Immature natural killer cell (primary cell): ENCODE data around the gene B4GALT6. TPM values are rescaled to one million over a fixed set of nuclear protein-coding genes. Genes with fewer than 3 reads are reported as not detected.

ENCODE experiments used
- DNase-seq, 3 donors: peaks; one replicate each; pipeline ENCODE4 v3.0.0; 2022; ENCODE audit warnings: mixed read lengths in 1 of 3
- H3K27ac Mint-ChIP-seq, 6 donors: one replicate each; pipeline ENCODE4 v1.8.0; 2020; ENCODE audit warnings: mixed read lengths in 6 of 6, mild to moderate bottlenecking in 5 of 6, inconsistent platforms in 4 of 6, moderate library complexity in 3 of 6
- H3K27me3 Mint-ChIP-seq, 3 donors: one replicate each; pipeline ENCODE4 v1.8.0; 2020 to 2021; ENCODE audit warnings: low read depth in 3 of 3, mild to moderate bottlenecking in 3 of 3, mixed read lengths in 3 of 3, moderate library complexity in 3 of 3, inconsistent platforms in 1 of 3
- H3K36me3 Mint-ChIP-seq, 3 donors: one replicate each; pipeline ENCODE4 v1.8.0; 2020; ENCODE audit warnings: mixed read lengths in 3 of 3, inconsistent platforms in 2 of 3, mild to moderate bottlenecking in 2 of 3
- H3K4me1 Mint-ChIP-seq, 2 donors: one replicate each; pipeline ENCODE4 v1.8.0; 2020; ENCODE audit warnings: inconsistent platforms in 2 of 2, mild to moderate bottlenecking in 2 of 2, mixed read lengths in 2 of 2, moderate library complexity in 1 of 2
- H3K4me3 Mint-ChIP-seq, 5 donors: one replicate each; pipeline ENCODE4 v1.8.0; 2020; ENCODE audit warnings: mild to moderate bottlenecking in 5 of 5, mixed read lengths in 5 of 5, inconsistent platforms in 3 of 5, moderate library complexity in 3 of 5
- H3K9me3 Mint-ChIP-seq, 6 donors: one replicate each; pipeline ENCODE4 v1.8.0; 2020; ENCODE audit warnings: mild to moderate bottlenecking in 6 of 6, mixed read lengths in 6 of 6, inconsistent platforms in 4 of 6, moderate library complexity in 3 of 6
- polyA plus RNA-seq, 3 donors: library from polyadenylated mRNA; unstranded; fragments of 300-500 nt; fragmentation: Illumina TruSeq; gene quantifications; one replicate each; pipeline ENCODE4 v1.2.3, GENCODE V29; 2021

Gene B4GALT6
- polyA plus RNA-seq, 3 donors from 2014 or later, result 0.83 to 3.2 (median 1.5) TPM

DNA sequence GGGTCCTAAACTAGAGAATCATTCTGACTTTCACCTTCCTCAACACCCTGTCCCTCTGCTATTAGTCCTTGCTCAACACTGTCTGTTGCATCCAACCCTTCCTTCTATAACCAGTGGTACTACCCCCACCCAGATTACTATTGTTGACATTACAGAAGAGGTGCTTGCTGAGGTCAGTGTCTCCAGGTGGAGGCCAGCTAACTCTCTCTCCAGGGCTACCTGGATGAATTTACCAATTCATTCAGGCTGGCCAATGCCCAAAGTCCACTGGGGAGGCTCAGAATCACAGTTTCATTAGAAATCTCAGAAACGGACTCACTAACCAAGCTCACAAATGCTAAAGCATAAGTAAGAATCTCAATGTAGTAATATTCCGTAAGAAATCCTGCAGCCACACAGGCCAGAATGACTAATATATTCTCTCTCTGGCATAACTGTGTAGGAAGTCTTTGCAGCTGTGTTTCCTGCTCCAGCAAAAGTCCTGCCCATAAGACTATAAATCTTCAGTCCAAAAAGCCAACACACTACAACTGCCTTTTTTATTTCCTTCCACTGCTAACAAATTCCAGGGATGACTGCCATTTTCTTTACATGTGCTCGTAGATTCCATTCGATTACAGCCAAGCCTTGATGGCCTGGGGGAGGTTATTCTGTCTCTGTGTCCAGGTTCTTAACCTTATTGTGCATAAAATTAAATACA lies 102.7 kb downstream of the B4GALT6 start:
- no peak overlapping the region for H3K27ac Mint-ChIP-seq
- DNase-seq, result no peak
- no peaks in the 10 kb centered on the region for H3K36me3 Mint-ChIP-seq
- H3K4me1 Mint-ChIP-seq, result no peaks in the 10 kb centered on the region
- H3K9me3 Mint-ChIP-seq, result peaks cover 0 to 1% (median 0%) of the 10 kb centered on the region in 6 donors
- H3K4me3 Mint-ChIP-seq, result no peak overlapping the region
- peaks cover 0 to 1% (median 0%) of the 10 kb centered on the region in 3 donors for H3K27me3 Mint-ChIP-seq

DNA sequence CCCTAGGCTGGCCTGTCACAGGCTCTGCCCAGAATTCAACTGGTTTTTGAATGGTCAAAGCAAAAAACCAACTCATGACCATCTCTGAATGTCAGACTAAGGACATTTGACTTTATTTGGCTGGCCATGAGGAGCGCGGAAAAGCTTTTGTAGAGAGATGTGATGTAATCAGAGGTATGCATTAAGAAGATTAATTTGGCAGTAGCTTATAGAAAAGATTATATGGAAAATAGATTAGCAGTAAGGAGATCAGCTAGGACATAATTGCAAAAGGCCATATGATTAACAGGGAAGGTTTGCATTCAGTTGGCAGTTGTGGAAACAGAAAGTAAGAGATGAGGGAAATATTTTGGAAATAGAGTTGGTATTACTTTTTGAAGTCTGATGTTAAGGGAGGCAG lies 105.0 kb downstream of the B4GALT6 start:
- Mint-ChIP-seq H3K27ac (no peak overlapping the region), H3K4me3 (no peak overlapping the region), H3K4me1 (no peaks in the 10 kb centered on the region), H3K27me3 (peaks cover 0 to 4% (median 1%) of the 10 kb centered on the region in 3 donors), H3K36me3 (no peaks in the 10 kb centered on the region), H3K9me3 (peaks cover 0 to under 1% (median 0%) of the 10 kb centered on the region in 6 donors)
- DNase-seq, result no peak

DNA sequence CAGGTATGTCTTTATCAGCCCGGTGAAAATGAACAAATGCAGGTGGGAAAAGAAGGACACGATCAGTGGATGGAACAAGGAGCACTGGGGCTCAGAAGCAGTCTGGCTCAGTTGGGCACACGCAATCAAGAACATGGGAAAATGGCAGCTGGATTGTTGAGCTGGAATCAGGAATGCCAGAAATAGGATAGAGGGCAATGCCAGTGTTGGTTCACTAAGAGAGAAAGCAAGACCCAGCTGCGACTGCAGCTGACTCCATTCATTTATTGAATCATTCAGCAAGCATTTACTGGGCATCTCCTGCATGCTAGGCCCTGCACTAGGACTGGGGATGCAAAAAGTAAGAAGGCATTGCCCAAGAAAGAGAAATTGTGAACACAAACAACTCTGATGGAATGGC lies 106.3 kb downstream of the B4GALT6 start:
- Mint-ChIP-seq H3K27ac (no peak overlapping the region), H3K9me3 (no peaks in the 10 kb centered on the region), H3K4me1 (no peaks in the 10 kb centered on the region), H3K27me3 (peaks cover 0 to 4% (median 0%) of the 10 kb centered on the region in 3 donors), H3K36me3 (no peaks in the 10 kb centered on the region), H3K4me3 (no peak overlapping the region)
- no peak for DNase-seq

DNA sequence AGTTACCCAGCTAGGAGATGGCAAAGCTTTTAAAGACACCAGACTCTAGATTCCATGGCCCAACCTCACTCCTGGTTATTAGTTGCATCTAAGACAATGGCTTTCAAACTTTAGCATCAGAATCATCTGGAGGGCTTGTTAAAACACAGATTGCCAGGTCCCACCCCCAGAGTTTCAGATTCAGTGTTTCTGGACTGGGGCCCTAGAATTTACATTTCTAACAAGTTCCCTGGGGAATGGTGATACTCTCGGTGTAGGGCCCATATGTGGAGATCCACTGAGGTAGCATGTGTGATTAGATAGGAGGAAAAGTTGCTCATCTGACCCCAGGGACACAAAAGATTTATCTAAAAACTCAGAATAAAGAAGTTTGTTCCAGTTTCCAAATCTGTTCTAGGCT lies 107.2 kb downstream of the B4GALT6 start:
- no peak overlapping the region for H3K27ac Mint-ChIP-seq
- H3K27me3 Mint-ChIP-seq, result peaks cover 0 to 6% (median 0%) of the 10 kb centered on the region in 3 donors
- H3K4me1 Mint-ChIP-seq, result no peaks in the 10 kb centered on the region
- DNase-seq, result no peak
- no peaks in the 10 kb centered on the region for H3K36me3 Mint-ChIP-seq
- no peaks in the 10 kb centered on the region for H3K9me3 Mint-ChIP-seq
- no peak overlapping the region for H3K4me3 Mint-ChIP-seq

DNA sequence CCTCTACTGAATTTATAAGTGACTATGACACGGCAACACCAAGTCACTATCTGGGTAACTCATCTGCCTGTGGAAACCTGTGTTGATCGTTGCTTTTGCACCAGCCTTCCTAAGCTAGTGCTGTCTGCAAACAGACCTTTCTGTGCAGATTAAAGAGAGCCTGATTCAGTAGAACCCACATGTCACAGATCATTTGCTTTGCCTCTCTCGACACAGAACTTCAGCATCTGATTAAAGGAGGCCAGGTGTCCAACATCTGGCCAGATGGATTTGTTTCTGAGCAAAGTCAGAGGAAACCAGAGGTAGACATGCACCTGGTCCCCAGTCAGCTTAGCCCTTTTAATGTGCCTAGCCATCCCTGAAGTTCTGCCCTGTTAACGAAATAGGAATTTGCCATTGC lies 107.7 kb downstream of the B4GALT6 start:
- Mint-ChIP-seq H3K27ac (no peak overlapping the region), H3K4me3 (no peak overlapping the region), H3K36me3 (no peaks in the 10 kb centered on the region), H3K27me3 (peaks cover 0 to 6% (median 0%) of the 10 kb centered on the region in 3 donors), H3K4me1 (no peaks in the 10 kb centered on the region), H3K9me3 (no peaks in the 10 kb centered on the region)
- DNase-seq, result no peak

GRCh38 chr18:31575515-31576257 lies 108.7 kb downstream of the B4GALT6 start:
- Mint-ChIP-seq H3K27ac (no peak overlapping the region), H3K4me3 (no peak overlapping the region), H3K27me3 (peaks cover 0 to 6% (median 1%) of the 10 kb centered on the region in 3 donors), H3K4me1 (no peaks in the 10 kb centered on the region), H3K36me3 (no peaks in the 10 kb centered on the region), H3K9me3 (no peaks in the 10 kb centered on the region)
- DNase-seq, result no peak

GRCh38 chr18:31574359-31574758 lies 110.0 kb downstream of the B4GALT6 start:
- no peak overlapping the region for H3K4me3 Mint-ChIP-seq
- H3K36me3 Mint-ChIP-seq, result no peaks in the 10 kb centered on the region

More at GRCh38 chr18:31574359-31574758, 110.0 kb downstream of the B4GALT6 start:
- Mint-ChIP-seq H3K27ac (no peak overlapping the region), H3K9me3 (no peaks in the 10 kb centered on the region), H3K27me3 (peaks cover 0 to 6% (median 1%) of the 10 kb centered on the region in 3 donors), H3K4me1 (no peaks in the 10 kb centered on the region)
- DNase-seq, result no peak

Other genes starting within 250 kb of the B4GALT6 start
- gene DSG3, start 236.8 kb downstream of the B4GALT6 start, polyA plus RNA-seq, result not detected
- not detected for gene DSG2, start 186.4 kb downstream of the B4GALT6 start, polyA plus RNA-seq
- not detected for gene TTR, start 92.7 kb downstream of the B4GALT6 start, polyA plus RNA-seq
- not detected for gene SLC25A52, start 76.3 kb upstream of the B4GALT6 start, polyA plus RNA-seq